Activated CD4-positive, alpha-beta T cell treated with anti-CD3 and anti-CD28 coated beads for 36 hours (primary cell): ENCODE data around the gene CLINT1. TPM values are rescaled to one million over a fixed set of nuclear protein-coding genes. Genes with fewer than 3 reads are reported as not detected.
"Not testable (repeated sequence)": the region's sequence is repeated elsewhere in the genome, so short reads cannot be mapped to it uniquely, and the experiment has no call there.

Source experiments
- ATAC-seq: fragments of 200-7000 bp; cut with Tn5 transposase; one replicate; pipeline ENCODE4 v1.10.0; 2021; ENCODE audit warnings: mild to moderate bottlenecking, moderate library complexity
- CTCF ChIA-PET: fragments of 350-600 bp; sonication (Branson Sonifier 250); formaldehyde crosslinking; loops from one replicate; lab custom pipeline; 2021; ENCODE audit warnings: antibody characterized with exemption; lab: Charles Lee
- POLR2A ChIA-PET: fragments of 350-600 bp; sonication (Branson Sonifier 250); formaldehyde crosslinking; loops from one replicate; lab custom pipeline; 2021; ENCODE audit warnings: antibody characterized with exemption, inconsistent platforms; lab: Charles Lee
- DNase-seq: peaks from one replicate; pipeline ENCODE4 v3.0.0-alpha.2; 2020
- H3K27ac Mint-ChIP-seq: one replicate; pipeline ENCODE4 v1.8.0; 2021; ENCODE audit warnings: mixed read lengths
- H3K27me3 Mint-ChIP-seq: one replicate; pipeline ENCODE4 v1.8.0; 2021; ENCODE audit warnings: mixed read lengths
- H3K36me3 Mint-ChIP-seq: one replicate; pipeline ENCODE4 v1.8.0; 2021; ENCODE audit warnings: low read depth, mixed read lengths
- H3K4me1 Mint-ChIP-seq: one replicate; pipeline ENCODE4 v1.8.0; 2021; ENCODE audit warnings: mixed read lengths
- H3K4me3 Mint-ChIP-seq: one replicate; pipeline ENCODE4 v1.8.0; 2021; ENCODE audit warnings: mild to moderate bottlenecking, moderate library complexity, mixed read lengths
- H3K9me3 Mint-ChIP-seq: one replicate; pipeline ENCODE4 v1.8.0; 2021; ENCODE audit warnings: low read depth, mixed read lengths
- intact Hi-C, 2 experiments: fragments of 100-400 bp; cut with DNase I in 1 of 2; cut with micrococcal nuclease in 1 of 2; formaldehyde crosslinking; loops; one replicate each; pipeline versions ENCODE4 v1.14.2 to v1.15.1; 2022 to 2024; cut with DNase I, micrococcal nuclease
- total RNA-seq, 2 experiments: library from RNA; stranded (reverse); gene quantifications; one replicate each; pipeline ENCODE4 v1.2.3, GENCODE V29; 2021

CLINT1 gene
- total RNA-seq, 2 experiments from 2014 or later: 59.0 to 69.0 TPM

DNA sequence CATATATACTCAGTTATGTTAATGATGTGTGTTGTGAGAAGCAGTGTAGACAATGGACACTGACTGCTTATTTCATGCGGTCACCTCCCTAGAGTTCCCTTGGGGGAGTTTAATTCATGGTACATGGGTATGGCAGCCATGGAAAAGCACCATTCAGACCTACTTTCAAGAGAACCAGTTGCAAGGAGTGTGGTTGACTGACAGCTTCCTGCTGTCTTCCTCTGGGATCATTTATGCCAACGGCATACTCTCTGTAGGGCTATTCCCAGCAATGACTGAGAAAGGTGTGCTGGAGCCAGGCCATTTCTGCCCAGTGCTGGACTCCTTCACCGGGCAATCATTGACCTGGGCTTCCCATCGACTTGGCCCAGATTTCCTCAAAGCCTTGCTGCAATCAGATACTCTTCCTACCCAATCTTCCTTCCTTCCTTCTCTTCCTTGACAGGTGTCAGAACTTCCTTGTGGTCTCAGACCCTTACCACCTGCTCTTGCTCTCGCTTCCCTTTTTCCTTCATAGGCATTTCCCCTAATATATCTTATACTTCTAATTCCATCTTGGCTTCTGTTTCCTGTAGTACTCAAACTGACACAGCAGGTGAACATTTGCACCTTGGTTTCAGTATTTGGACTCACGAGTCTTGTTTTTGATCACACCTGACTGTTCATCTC lies 3.4 kb upstream of the CLINT1 start:
- Mint-ChIP-seq H3K4me1 (peaks cover 48% of the 10 kb centered on the region), H3K27ac (no peak overlapping the region)
- CTCF ChIA-PET: interaction anchor here (2.0 kb wide), 1 partner anchor 10 kb away, joined by 14 read pairs; no protein-coding TSS in a partner anchor

DNA sequence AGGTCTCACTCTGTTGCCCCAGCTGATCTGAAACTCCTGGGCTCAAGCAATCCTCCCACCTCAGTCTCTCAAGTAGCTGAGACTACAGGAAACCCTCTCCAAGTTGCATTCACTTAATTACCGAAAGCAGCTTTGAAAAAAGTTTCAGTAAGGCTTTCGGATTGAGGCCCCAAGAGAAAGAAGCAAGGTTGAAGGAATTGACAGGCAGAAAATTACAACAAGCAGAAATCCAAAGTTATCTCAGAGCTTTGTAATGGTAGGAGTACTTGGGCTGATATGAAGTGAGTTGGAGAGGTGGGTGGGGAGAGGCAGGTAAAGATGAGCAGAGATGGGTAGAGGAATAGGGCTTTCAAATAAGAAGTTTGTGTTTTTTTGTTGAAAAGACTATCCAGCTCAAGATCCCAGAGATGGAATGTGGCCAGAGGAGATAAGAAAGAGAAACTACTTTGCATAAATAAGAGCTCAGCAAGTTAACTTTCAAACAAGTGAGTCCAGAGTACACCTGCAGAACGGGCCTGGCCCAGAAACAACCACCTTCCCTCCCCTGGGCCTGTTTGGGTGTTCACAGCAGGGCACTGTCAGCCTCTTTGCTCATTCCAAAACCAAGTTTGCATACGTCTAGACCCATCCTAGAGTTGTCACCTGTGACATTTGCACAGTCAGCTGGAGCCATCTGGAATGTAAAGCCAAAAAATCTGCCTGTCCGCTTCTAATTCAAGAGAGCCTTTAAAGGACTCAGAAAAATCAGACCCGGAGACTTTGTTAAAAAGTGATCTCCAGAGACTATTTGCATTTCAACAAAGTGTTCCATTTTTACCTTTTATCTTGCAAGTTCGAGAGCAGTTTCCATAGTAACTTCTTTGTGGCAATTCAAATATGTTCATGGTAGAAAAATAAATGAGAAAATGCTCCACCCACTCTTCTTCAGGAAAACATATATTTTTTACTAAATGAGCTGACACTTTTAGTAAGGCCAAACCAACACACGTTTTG lies 2.2 kb upstream of the CLINT1 start:
- DNase-seq (peak; percentile 40), ATAC-seq (peak; percentile 42)
- intact Hi-C loops: loop anchor here (1.0 kb wide), 1 partner anchor 10 kb away; no protein-coding TSS in a partner anchor
- H3K36me3 Mint-ChIP-seq: peaks cover 11% of the 10 kb centered on the region
- H3K27me3 Mint-ChIP-seq: no peaks in the 10 kb centered on the region
- H3K27ac Mint-ChIP-seq: peak overlapping the region; percentile 76
- ChIA-PET POLR2A (interaction anchor here (0.6 to 0.7 kb wide), 3 partner anchors 13 to 528 kb away, joined by 3 to 4 read pairs (median 3); no protein-coding TSS in a partner anchor), CTCF (interaction anchor here (1.0 to 2.0 kb wide), 4 partner anchors 9 to 118 kb away, joined by 3 to 14 read pairs (median 4); no protein-coding TSS in a partner anchor)
- no peaks in the 10 kb centered on the region for H3K9me3 Mint-ChIP-seq
- H3K4me3 Mint-ChIP-seq: peak overlapping the region; percentile 55
- H3K4me1 Mint-ChIP-seq: peaks cover 58% of the 10 kb centered on the region

More for the DNA sequence above, 3.4 kb upstream of the CLINT1 start:
- intact Hi-C loops: no loop called here
- Mint-ChIP-seq H3K36me3 (peaks cover 6% of the 10 kb centered on the region), H3K27me3 (no peaks in the 10 kb centered on the region), H3K4me3 (no peak overlapping the region), H3K9me3 (no peaks in the 10 kb centered on the region)
- no peak for DNase-seq
- ATAC-seq: no peak
- POLR2A ChIA-PET: no interaction called here

DNA sequence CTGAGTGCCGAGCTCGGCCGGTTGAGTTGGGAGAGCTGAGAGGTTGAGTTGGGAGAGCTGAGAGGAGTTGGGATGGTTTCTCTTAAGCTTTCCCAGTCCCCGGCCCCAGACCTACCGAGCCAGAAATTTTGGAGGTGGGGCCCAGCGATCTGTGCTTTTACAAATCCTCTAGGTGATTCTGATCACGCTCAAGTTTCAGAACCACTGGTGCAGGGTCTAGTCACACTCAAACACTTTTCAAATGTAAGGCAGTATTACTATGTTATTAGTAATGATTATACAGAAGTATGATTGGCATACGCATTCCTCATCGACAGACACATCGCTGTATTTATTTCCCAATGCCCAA lies 256 bp upstream of the CLINT1 start:
- ATAC-seq: peak; percentile 3
- Mint-ChIP-seq H3K27ac (peak overlapping the region; percentile 94), H3K27me3 (no peaks in the 10 kb centered on the region), H3K4me1 (peaks cover 73% of the 10 kb centered on the region), H3K4me3 (peak overlapping the region; percentile 91), H3K9me3 (no peaks in the 10 kb centered on the region), H3K36me3 (peaks cover 18% of the 10 kb centered on the region)
- CTCF ChIA-PET: interaction anchor here (0.6 to 1.3 kb wide), 5 partner anchors 8 to 226 kb away, joined by 3 read pairs; no protein-coding TSS in a partner anchor
- DNase-seq: no peak
- POLR2A ChIA-PET: interaction anchor here (0.9 kb wide), 1 partner anchor 252 kb away, joined by 3 read pairs; no protein-coding TSS in a partner anchor
- intact Hi-C loops: loop anchor here (2.0 to 10.0 kb wide), 10 partner anchors 34 to 1598 kb away; partner anchors contain the start of gene NIPAL4 (in 1 of the 2)

- Mint-ChIP-seq H3K27ac (peak overlapping the region; percentile 96), H3K9me3 (no peaks in the 10 kb centered on the region), H3K36me3 (peaks cover 18% of the 10 kb centered on the region), H3K4me1 (peaks cover 73% of the 10 kb centered on the region), H3K4me3 (peak overlapping the region; percentile 91), H3K27me3 (no peaks in the 10 kb centered on the region)
- POLR2A ChIA-PET: no interaction called here
- ATAC-seq (peak; percentile 66), DNase-seq (no peak)
- CTCF ChIA-PET: interaction anchor here (0.9 to 1.7 kb wide), 2 partner anchors 26 to 138 kb away, joined by 3 to 4 read pairs; no protein-coding TSS in a partner anchor
- intact Hi-C loops: loop anchor here (1.0 to 10.0 kb wide), 12 partner anchors 13 to 1599 kb away; partner anchors contain the start of gene NIPAL4 (in 1 of the 2)
Observed at GRCh38 chr5:157857816-157858526, 974 bp downstream of the CLINT1 start.

GRCh38 chr5:157855404-157855994 lies 3.4 kb downstream of the CLINT1 start:
- no peaks in the 10 kb centered on the region for H3K9me3 Mint-ChIP-seq
- CTCF ChIA-PET: interaction anchor here (0.7 to 2.6 kb wide), 14 partner anchors 9 to 384 kb away, joined by 3 to 11 read pairs (median 4); no protein-coding TSS in a partner anchor
- H3K27me3 Mint-ChIP-seq: no peaks in the 10 kb centered on the region
- H3K36me3 Mint-ChIP-seq: peaks cover 18% of the 10 kb centered on the region
- intact Hi-C loops: loop anchor here in 1 of 2 experiments (1.0 to 10.0 kb wide), 5 partner anchors 33 to 1602 kb away; partner anchors contain the start of gene NIPAL4
- POLR2A ChIA-PET: interaction anchor here (1.2 kb wide), 1 partner anchor 9 kb away, joined by 3 read pairs; no protein-coding TSS in a partner anchor
- H3K4me3 Mint-ChIP-seq: no peak overlapping the region
- ATAC-seq (no peak), DNase-seq (peak; percentile 48)
- no peak overlapping the region for H3K27ac Mint-ChIP-seq
- peaks cover 59% of the 10 kb centered on the region for H3K4me1 Mint-ChIP-seq

DNA sequence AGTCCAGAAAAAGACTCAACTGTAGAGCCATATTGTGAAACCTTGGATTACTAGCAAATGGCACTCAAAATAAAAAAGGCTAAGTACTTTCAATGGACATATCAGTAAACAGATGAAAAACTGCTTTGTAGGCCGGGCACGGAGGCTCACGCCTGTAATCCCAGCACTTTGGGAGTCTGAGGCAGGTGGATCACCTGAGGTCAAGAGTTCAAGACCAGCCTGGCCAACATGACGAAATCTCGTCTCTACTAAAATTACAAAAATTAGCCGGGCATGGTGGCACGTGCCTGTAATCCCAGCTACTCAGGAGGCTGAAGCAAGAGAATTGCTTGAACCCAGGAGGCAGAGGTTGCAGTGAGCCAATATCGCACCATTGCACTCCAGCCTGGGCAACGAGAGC lies 5.6 kb downstream of the CLINT1 start:
- intact Hi-C loops: loop anchor here in 1 of 2 experiments (10.0 kb wide), 1 partner anchor 1321 kb away; no protein-coding TSS in a partner anchor

DNA sequence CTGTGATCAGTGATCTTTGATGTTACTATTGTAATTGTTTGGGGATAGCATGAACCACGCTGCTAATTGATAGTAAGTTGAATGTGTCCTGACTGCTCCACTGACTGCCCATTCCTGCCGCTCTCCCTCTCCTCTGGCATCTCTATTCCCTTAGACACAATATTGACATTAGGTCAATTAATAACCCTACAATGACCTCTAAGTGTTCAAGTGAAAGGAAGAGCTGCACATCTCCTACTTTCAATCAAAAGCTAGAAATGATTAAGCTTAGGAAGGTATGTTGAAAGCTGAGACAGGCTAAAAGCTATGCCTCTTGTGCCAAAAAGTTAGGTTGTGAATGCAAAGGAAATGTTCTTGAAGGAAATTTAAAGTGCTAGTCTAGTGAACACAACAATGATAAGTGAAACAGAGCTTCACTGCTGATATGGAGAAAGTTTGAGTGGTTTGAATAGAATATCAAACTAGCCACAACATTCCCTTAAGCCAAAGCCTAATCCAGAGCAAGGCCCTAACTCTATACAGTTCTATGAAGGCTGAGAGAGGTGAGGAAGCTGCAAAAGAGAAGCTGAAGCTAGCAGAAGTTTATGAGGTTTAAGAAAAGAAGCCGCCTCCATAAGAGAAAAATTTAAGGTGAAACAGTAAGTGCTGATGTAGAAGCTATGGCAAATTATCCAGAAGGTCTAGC lies 12.9 kb downstream of the CLINT1 start:
- Mint-ChIP-seq H3K27ac (no peak overlapping the region), H3K27me3 (no peaks in the 10 kb centered on the region), H3K9me3 (no peaks in the 10 kb centered on the region), H3K36me3 (peaks cover 17% of the 10 kb centered on the region), H3K4me3 (no peak overlapping the region), H3K4me1 (peaks cover 16% of the 10 kb centered on the region)
- CTCF ChIA-PET: interaction anchor here (1.1 to 1.5 kb wide), 4 partner anchors 9 to 63 kb away, joined by 4 to 7 read pairs (median 5); no protein-coding TSS in a partner anchor
- ATAC-seq (no peak), DNase-seq (no peak)
- POLR2A ChIA-PET: interaction anchor here (1.2 kb wide), 1 partner anchor 9 kb away, joined by 3 read pairs; no protein-coding TSS in a partner anchor
- intact Hi-C loops: no loop called here

More for the DNA sequence above, 5.6 kb downstream of the CLINT1 start:
- H3K4me3 Mint-ChIP-seq, DNase-seq, ATAC-seq, H3K9me3 Mint-ChIP-seq, H3K27ac Mint-ChIP-seq, H3K27me3 Mint-ChIP-seq: not testable (repeated sequence)
- Mint-ChIP-seq H3K4me1 (peaks cover 48% of the 10 kb centered on the region), H3K36me3 (peaks cover 20% of the 10 kb centered on the region)
- POLR2A ChIA-PET: interaction anchor here (0.7 kb wide), 1 partner anchor 79 kb away, joined by 5 read pairs; no protein-coding TSS in a partner anchor
- CTCF ChIA-PET: interaction anchor here (1.5 to 5.0 kb wide), 3 partner anchors 8 to 1308 kb away, joined by 3 to 20 read pairs (median 14); no protein-coding TSS in a partner anchor

- no peak overlapping the region for H3K4me3 Mint-ChIP-seq
- ChIA-PET POLR2A (interaction anchor here (0.7 kb wide), 1 partner anchor 12 kb away, joined by 3 read pairs; no protein-coding TSS in a partner anchor), CTCF (interaction anchor here (0.6 to 2.0 kb wide), 2 partner anchors 12 to 100 kb away, joined by 4 to 9 read pairs; no protein-coding TSS in a partner anchor)
- intact Hi-C loops: no loop called here
- peaks cover 17% of the 10 kb centered on the region for H3K4me1 Mint-ChIP-seq
- no peak for ATAC-seq
- no peaks in the 10 kb centered on the region for H3K27me3 Mint-ChIP-seq
- H3K9me3 Mint-ChIP-seq: no peaks in the 10 kb centered on the region
- H3K36me3 Mint-ChIP-seq: peaks cover 16% of the 10 kb centered on the region
- no peak overlapping the region for H3K27ac Mint-ChIP-seq
- no peak for DNase-seq
Observed at GRCh38 chr5:157842787-157843186, 16.2 kb downstream of the CLINT1 start.

GRCh38 chr5:157842185-157842584 lies 16.8 kb downstream of the CLINT1 start:
- Mint-ChIP-seq H3K4me1 (peaks cover 14% of the 10 kb centered on the region), H3K4me3 (no peak overlapping the region), H3K27ac (no peak overlapping the region), H3K36me3 (peaks cover 11% of the 10 kb centered on the region), H3K27me3 (no peaks in the 10 kb centered on the region), H3K9me3 (no peaks in the 10 kb centered on the region)
- intact Hi-C loops: no loop called here
- ATAC-seq (no peak), DNase-seq (no peak)
- ChIA-PET CTCF (interaction anchor here (0.6 to 2.0 kb wide), 2 partner anchors 13 to 99 kb away, joined by 4 to 9 read pairs; no protein-coding TSS in a partner anchor), POLR2A (no interaction called here)
